Measurements from ENCODE around the gene CHIC2. TPM values are rescaled to one million over a fixed set of nuclear protein-coding genes. Genes with fewer than 3 reads are reported as not detected.
"Not testable (repeated sequence)": the region's sequence is repeated elsewhere in the genome, so short reads cannot be mapped to it uniquely, and the experiment has no call there.

Gene CHIC2
- polyA plus RNA-seq (2012; ENCODE audit: missing spikeins), result 9.0 TPM

GRCh38 chr4:54064317-54065111, at the start of gene CHIC2:
Gene CHIC2, minus strand, starts transcription at chr4:54064605. Its CDS starts 305 bp downstream, at chr4:54064300.
- FAIRE-seq (peak; percentile 99), DNase-seq (ENCODE audit: insufficient read length) (peak; percentile 76)
- TF ChIP-seq TAF1 (IDR thresholded peaks at IDR 0.05; ENCODE audit: borderline replicate concordance, low read depth, low read length), result peak; percentile 72
- TF ChIP-seq POLR2A (IDR thresholded peaks at IDR 0.05; ENCODE audit: low read depth, low read length), result peak; percentile 81
- peak; percentile 68; the same call in 1 of the 2 replicates for TF ChIP-seq POLR2AphosphoS5 (IDR thresholded peaks at IDR 0.05; ENCODE audit: low read depth, low read length)

DNA sequence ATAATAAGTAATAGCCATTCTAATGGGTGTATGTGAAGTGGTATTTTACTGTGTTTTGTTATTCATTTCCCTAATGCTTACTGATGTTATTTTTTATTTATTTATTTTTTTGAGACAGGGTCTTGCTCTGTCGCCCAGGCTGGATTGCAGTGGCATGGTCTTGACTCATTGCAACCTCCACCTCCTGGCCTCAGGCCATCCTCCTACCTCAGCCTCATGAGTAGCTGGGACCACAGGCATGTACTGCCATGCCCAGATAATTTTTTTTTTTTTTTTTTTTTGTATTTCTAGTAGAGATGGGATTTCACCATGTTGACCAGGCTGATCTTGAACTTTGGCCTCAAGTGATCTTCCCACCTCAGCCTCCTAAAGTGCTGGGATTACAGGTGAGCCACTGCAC, 48.8 kb upstream of the CHIC2 start:
- FAIRE-seq; DNase-seq (ENCODE audit: insufficient read length): not testable (repeated sequence)

DNA sequence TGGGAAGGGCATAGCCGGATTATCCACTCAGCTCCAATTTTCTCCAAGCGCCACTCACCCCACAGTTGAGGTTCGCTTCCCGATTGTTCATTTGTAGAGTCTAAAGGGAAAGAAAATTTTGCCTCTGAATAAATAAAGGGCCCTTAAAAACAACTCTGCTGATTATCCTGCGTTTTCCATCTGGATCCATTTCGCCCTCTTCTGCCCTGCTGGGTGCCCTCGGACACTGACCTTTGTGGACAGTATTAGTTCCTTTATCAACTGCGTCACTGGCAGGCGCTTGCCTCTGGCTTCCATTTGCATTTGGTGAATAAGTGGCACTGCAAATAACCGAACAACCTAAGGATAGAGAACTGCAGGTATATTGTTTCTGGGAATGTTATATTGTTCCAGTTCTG, 45.6 kb upstream of the CHIC2 start:
- no peak for DNase-seq (ENCODE audit: insufficient read length)
- FAIRE-seq, result no peak
- TF ChIP-seq TAF1 (IDR thresholded peaks at IDR 0.05; ENCODE audit: borderline replicate concordance, low read depth, low read length) (no peak), POLR2A (IDR thresholded peaks at IDR 0.05; ENCODE audit: low read depth, low read length) (no peak), POLR2AphosphoS5 (IDR thresholded peaks at IDR 0.05; ENCODE audit: low read depth, low read length) (no peak)

DNA sequence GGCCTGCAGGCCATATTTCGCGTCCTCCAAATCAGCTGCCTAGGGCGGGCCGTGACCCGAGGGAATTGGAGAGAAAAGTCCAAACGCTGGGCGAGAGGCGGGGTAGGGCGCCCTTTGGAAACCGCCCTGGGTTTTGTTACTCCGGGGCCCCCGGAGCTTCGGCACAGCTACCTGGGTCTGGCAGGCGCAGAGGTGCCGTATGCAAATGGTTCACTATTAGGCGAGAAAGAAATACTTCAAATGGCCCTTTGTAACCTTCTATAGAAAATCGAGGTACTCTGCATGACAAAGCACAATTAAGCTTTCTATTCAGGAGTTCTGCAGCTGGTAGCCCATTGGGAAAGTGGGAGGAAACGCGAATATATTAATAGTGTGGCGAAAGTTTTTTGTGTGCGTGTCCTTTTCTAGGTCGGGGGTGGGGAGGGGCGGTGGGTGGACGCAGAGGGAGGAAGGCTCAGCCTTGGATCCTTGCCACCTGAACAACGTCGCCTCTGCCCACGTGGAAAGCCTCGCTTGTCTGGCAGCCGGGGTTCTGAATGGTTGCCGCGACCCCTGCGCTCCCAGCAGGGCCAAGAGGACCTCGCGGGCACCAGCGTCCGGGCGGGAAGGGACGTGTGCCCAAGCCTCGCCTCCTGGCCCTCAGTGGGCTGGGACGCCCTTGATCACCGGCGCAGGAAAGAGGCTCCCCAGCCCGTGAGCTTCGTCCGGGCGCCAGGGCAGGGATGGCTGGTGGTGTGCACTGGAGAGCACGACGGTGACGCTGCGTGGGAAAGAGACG, 45.0 kb upstream of the CHIC2 start:
- TF ChIP-seq TAF1 (IDR thresholded peaks at IDR 0.05; ENCODE audit: borderline replicate concordance, low read depth, low read length) (no peak), POLR2AphosphoS5 (IDR thresholded peaks at IDR 0.05; ENCODE audit: low read depth, low read length) (no peak), POLR2A (IDR thresholded peaks at IDR 0.05; ENCODE audit: low read depth, low read length) (no peak)
- DNase-seq (ENCODE audit: insufficient read length) (no peak), FAIRE-seq (no peak)

GRCh38 chr4:54107951-54108748, 43.7 kb upstream of the CHIC2 start:
- DNase-seq (ENCODE audit: insufficient read length), result no peak
- no peak for FAIRE-seq

DNA sequence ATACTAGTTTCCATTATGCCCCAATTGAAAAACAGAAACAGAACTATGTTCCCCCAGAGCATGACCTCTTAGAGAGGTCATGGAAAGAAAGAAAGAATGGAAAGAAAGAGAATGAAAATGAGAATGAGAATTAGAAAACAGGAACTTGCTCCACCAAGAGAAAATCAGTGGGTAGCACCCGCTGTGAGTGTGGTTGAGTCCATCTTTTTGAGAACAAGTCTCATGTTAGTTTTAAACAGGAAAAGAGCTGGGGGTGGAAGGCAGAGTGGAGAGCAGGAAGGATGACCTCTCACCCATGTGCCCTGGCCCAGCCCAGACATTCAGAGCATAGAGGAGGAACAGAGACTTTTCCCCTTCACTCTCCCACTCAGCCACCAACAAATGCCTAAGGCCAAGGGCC, 40.5 kb upstream of the CHIC2 start:
- no peak for TF ChIP-seq TAF1 (IDR thresholded peaks at IDR 0.05; ENCODE audit: borderline replicate concordance, low read depth, low read length)
- no peak for TF ChIP-seq POLR2AphosphoS5 (IDR thresholded peaks at IDR 0.05; ENCODE audit: low read depth, low read length)
- no peak for TF ChIP-seq POLR2A (IDR thresholded peaks at IDR 0.05; ENCODE audit: low read depth, low read length)
- DNase-seq (ENCODE audit: insufficient read length) (no peak), FAIRE-seq (no peak)

More at GRCh38 chr4:54107951-54108748, 43.7 kb upstream of the CHIC2 start:
- TF ChIP-seq POLR2A (IDR thresholded peaks at IDR 0.05; ENCODE audit: low read depth, low read length) (no peak), POLR2AphosphoS5 (IDR thresholded peaks at IDR 0.05; ENCODE audit: low read depth, low read length) (no peak), TAF1 (IDR thresholded peaks at IDR 0.05; ENCODE audit: borderline replicate concordance, low read depth, low read length) (no peak)

DNA sequence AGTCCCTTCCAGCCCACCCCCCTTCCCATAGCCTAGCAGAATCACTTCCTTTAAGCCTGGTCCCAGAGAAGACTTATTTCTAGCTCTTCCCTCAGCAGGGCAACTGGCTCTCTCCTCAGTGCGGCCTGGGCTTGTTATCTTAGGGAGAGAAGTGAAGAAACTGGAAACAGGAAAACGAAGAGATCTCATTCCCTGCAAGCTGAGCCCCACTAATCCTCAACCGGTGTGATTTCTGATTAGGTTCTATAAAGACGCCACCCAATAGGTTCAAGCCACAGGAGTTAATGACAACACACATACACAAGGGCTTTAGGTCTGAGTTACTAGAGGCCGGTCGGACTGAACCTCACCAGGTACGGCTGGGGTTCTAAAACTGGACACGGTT, 38.8 kb upstream of the CHIC2 start:
- DNase-seq (ENCODE audit: insufficient read length) (no peak), FAIRE-seq (peak; percentile 9)
- TF ChIP-seq TAF1 (IDR thresholded peaks at IDR 0.05; ENCODE audit: borderline replicate concordance, low read depth, low read length), result no peak
- TF ChIP-seq POLR2AphosphoS5 (IDR thresholded peaks at IDR 0.05; ENCODE audit: low read depth, low read length), result no peak
- no peak for TF ChIP-seq POLR2A (IDR thresholded peaks at IDR 0.05; ENCODE audit: low read depth, low read length)

DNA sequence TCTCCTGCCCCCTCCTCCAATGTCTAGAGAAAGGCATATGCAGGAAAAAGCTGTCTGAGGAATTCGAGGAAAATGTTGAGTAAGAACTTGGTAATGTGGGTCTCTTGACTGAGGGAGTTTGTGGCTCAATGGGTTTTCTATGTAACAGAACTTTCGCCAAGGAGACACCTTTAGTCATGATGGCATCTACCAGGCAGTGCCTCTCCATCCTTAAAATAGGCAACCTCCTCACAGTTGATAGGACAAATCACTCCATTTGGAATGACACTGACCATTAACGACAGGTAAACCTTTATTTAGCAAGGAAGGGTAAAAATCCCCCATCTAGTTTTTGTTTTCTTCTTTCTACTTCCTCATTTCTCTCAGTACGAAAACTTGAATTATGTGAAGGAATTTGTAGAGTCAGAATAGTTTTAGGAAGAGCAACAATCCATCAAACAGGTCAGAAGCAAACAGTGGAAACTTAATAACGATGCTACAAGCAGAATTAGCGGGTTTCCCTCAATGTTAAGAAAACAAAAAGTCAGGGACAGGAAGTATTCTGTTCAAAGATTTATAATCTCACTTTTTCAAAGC, 38.2 kb upstream of the CHIC2 start:
- no peak for DNase-seq (ENCODE audit: insufficient read length)
- peak; percentile 66 for FAIRE-seq
- TF ChIP-seq POLR2AphosphoS5 (IDR thresholded peaks at IDR 0.05; ENCODE audit: low read depth, low read length) (no peak), POLR2A (IDR thresholded peaks at IDR 0.05; ENCODE audit: low read depth, low read length) (no peak), TAF1 (IDR thresholded peaks at IDR 0.05; ENCODE audit: borderline replicate concordance, low read depth, low read length) (no peak)

- no peak for FAIRE-seq
- no peak for DNase-seq (ENCODE audit: insufficient read length)
Measured at GRCh38 chr4:54101190-54102041, 37.0 kb upstream of the CHIC2 start.

GRCh38 chr4:54100595-54101189, 36.3 kb upstream of the CHIC2 start:
- TF ChIP-seq POLR2A (IDR thresholded peaks at IDR 0.05; ENCODE audit: low read depth, low read length) (no peak), POLR2AphosphoS5 (IDR thresholded peaks at IDR 0.05; ENCODE audit: low read depth, low read length) (no peak), TAF1 (IDR thresholded peaks at IDR 0.05; ENCODE audit: borderline replicate concordance, low read depth, low read length) (no peak)
- FAIRE-seq, result no peak
- DNase-seq (ENCODE audit: insufficient read length), result no peak

More at GRCh38 chr4:54101190-54102041, 37.0 kb upstream of the CHIC2 start:
- TF ChIP-seq TAF1 (IDR thresholded peaks at IDR 0.05; ENCODE audit: borderline replicate concordance, low read depth, low read length) (no peak), POLR2AphosphoS5 (IDR thresholded peaks at IDR 0.05; ENCODE audit: low read depth, low read length) (no peak), POLR2A (IDR thresholded peaks at IDR 0.05; ENCODE audit: low read depth, low read length) (no peak)

Measured in GM12892 (cell line).